HG03039 (cell line): Measurements from ENCODE around the gene P4HB.

Source experiments
- ATAC-seq: cut with Tn5 transposase; IDR thresholded peaks from one replicate; pipeline ENCODE4 v1.9.1; 2021; ENCODE audit warnings: mild to moderate bottlenecking, moderate library complexity; ENCODE audit not compliant: unreplicated experiment

Gene P4HB

DNA sequence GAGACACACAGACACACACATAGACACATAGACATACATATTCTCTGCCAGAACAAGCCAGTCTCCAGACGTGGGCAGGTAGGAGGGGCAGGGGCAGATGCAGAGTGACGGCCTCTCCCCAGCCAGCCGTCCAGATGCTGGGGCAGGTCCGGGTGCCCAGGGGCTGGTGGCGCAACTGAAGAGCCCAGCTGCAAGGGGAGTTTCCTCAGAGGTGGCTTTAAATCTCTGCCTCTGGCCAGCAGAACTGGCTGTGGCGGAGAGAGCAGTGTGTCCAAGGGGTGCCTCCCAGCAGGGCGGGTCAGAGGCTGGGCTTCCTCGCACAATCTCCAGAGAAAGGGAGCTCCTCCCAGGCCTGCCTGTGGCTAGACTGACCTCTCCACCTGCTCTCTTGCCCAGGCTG, 65.8 kb downstream of the P4HB start:
- no peak for ATAC-seq

DNA sequence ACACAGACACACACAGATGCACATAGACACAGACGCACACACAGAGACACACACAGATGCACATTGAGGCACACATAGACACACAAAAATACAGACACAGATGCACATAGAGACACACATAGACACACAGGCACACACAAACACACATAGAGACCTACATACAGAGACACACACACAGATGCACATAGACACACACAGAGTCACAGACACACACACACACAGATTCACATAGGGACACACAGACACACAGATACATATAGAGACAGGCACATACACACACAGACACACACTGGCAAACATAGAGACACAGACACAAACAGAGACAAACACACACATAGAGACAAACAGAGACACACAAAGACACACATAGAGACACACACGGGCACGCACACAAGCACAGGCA, 66.3 kb downstream of the P4HB start:
- ATAC-seq = no peak
